HEK293 (cell line): Measurements from ENCODE around the gene NRSN2.
A peak's percentile ranks its signal among the peaks of the same experiment; 100 is the strongest.

Source experiments
- HIC1 ChIP-seq: fragments of 450-650 bp; formaldehyde crosslinking; IDR thresholded peaks from 2 replicates; pipeline ENCODE4 v1.5.1; 2016; ENCODE audit warnings: missing biosample characterization, missing genetic modification characterization
- HOXC10 ChIP-seq: sonication (generic); formaldehyde crosslinking; IDR thresholded peaks from 2 replicates; pipeline ENCODE4 v1.8.1; 2023; ENCODE audit warnings: mild to moderate bottlenecking, missing genetic modification reagents
- IKZF3 ChIP-seq: fragments of 450-650 bp; IDR thresholded peaks from 2 replicates; pipeline ENCODE4 v1.5.0; 2018; ENCODE audit warnings: missing biosample characterization, mild to moderate bottlenecking, missing genetic modification characterization, moderate library complexity
- KLF1 ChIP-seq: fragments of 450-650 bp; formaldehyde crosslinking; IDR thresholded peaks from 2 replicates; pipeline ENCODE4 v1.5.1; 2016; ENCODE audit warnings: missing biosample characterization, missing genetic modification characterization
- PRDM4 ChIP-seq: fragments of 450-650 bp; formaldehyde crosslinking; IDR thresholded peaks from 2 replicates; pipeline ENCODE4 v1.5.1; 2017; ENCODE audit warnings: missing biosample characterization, missing genetic modification characterization
- SP3 ChIP-seq: fragments of 450-650 bp; formaldehyde crosslinking; IDR thresholded peaks from 2 replicates; pipeline ENCODE4 v1.5.1; 2016; ENCODE audit warnings: missing biosample characterization, missing genetic modification characterization
- ZBTB10 ChIP-seq: fragments of 450-650 bp; formaldehyde crosslinking; IDR thresholded peaks from 2 replicates; pipeline ENCODE4 v1.5.1; 2016; ENCODE audit warnings: missing biosample characterization, missing genetic modification characterization
- ZBTB20 ChIP-seq: fragments of 450-650 bp; formaldehyde crosslinking; IDR thresholded peaks from 2 replicates; pipeline ENCODE4 v1.5.1; 2016; ENCODE audit warnings: missing biosample characterization, missing genetic modification characterization
- ZBTB21 ChIP-seq: fragments of 450-650 bp; formaldehyde crosslinking; IDR thresholded peaks from 2 replicates; pipeline ENCODE4 v1.5.1; 2017; ENCODE audit warnings: missing biosample characterization, missing genetic modification characterization
- ZEB2 ChIP-seq: fragments of 450-650 bp; formaldehyde crosslinking; IDR thresholded peaks from 2 replicates; pipeline ENCODE4 v1.5.1; 2016; ENCODE audit warnings: missing biosample characterization, missing genetic modification characterization
- ZFHX2 ChIP-seq: fragments of 450-650 bp; formaldehyde crosslinking; conservative IDR thresholded peaks from 2 replicates; pipeline ENCODE4 v1.5.1; 2016; ENCODE audit warnings: missing biosample characterization, missing genetic modification characterization
- ZNF133 ChIP-seq: fragments of 450-650 bp; formaldehyde crosslinking; IDR thresholded peaks from 2 replicates; pipeline ENCODE4 v1.5.1; 2016; ENCODE audit warnings: missing biosample characterization, missing genetic modification characterization
- ZNF146 ChIP-seq: fragments of 450-650 bp; formaldehyde crosslinking; IDR thresholded peaks from 2 replicates; pipeline ENCODE4 v1.5.1; 2016; ENCODE audit warnings: missing biosample characterization, missing genetic modification characterization
- ZNF169 ChIP-seq: fragments of 450-650 bp; formaldehyde crosslinking; IDR thresholded peaks from 2 replicates; pipeline ENCODE4 v1.5.1; 2016; ENCODE audit warnings: missing biosample characterization, missing genetic modification characterization
- ZNF221 ChIP-seq: fragments of 450-650 bp; formaldehyde crosslinking; IDR thresholded peaks from 2 replicates; pipeline ENCODE4 v1.5.1; 2017; ENCODE audit warnings: missing biosample characterization, missing genetic modification characterization, borderline replicate concordance
- ZNF280C ChIP-seq: fragments of 450-650 bp; formaldehyde crosslinking; IDR thresholded peaks from 2 replicates; pipeline ENCODE4 v1.5.1; 2016; ENCODE audit warnings: missing biosample characterization, missing genetic modification characterization
- ZNF324 ChIP-seq: fragments of 450-650 bp; formaldehyde crosslinking; IDR thresholded peaks from 2 replicates; pipeline ENCODE4 v1.5.1; 2016; ENCODE audit warnings: missing biosample characterization, missing genetic modification characterization
- ZNF391 ChIP-seq: fragments of 450-650 bp; formaldehyde crosslinking; IDR thresholded peaks from 2 replicates; pipeline ENCODE4 v1.5.1; 2016; ENCODE audit warnings: low read depth, missing biosample characterization, missing genetic modification characterization, borderline replicate concordance
- ZNF394 ChIP-seq: fragments of 450-650 bp; formaldehyde crosslinking; IDR thresholded peaks from 2 replicates; pipeline ENCODE4 v1.5.1; 2016; ENCODE audit warnings: missing biosample characterization, missing genetic modification characterization, mild to moderate bottlenecking, moderate library complexity, borderline replicate concordance
- ZNF398 ChIP-seq: fragments of 450-650 bp; formaldehyde crosslinking; IDR thresholded peaks from 2 replicates; pipeline ENCODE4 v1.5.1; 2017; ENCODE audit warnings: missing biosample characterization, missing genetic modification characterization
- ZNF404 ChIP-seq: fragments of 450-650 bp; formaldehyde crosslinking; IDR thresholded peaks from 2 replicates; pipeline ENCODE4 v1.5.1; 2017; ENCODE audit warnings: missing biosample characterization, missing genetic modification characterization
- ZNF416 ChIP-seq: fragments of 450-650 bp; formaldehyde crosslinking; IDR thresholded peaks from 2 replicates; pipeline ENCODE4 v1.5.1; 2016; ENCODE audit warnings: missing biosample characterization, missing genetic modification characterization
- ZNF544 ChIP-seq: fragments of 450-650 bp; formaldehyde crosslinking; IDR thresholded peaks from 2 replicates; pipeline ENCODE4 v1.5.0; 2017; ENCODE audit warnings: missing biosample characterization, missing genetic modification characterization
- ZNF558 ChIP-seq: fragments of 450-650 bp; formaldehyde crosslinking; IDR thresholded peaks from 2 replicates; pipeline ENCODE4 v1.5.1; 2016; ENCODE audit warnings: missing biosample characterization, missing genetic modification characterization
- ZNF629 ChIP-seq: fragments of 450-650 bp; formaldehyde crosslinking; IDR thresholded peaks from 2 replicates; pipeline ENCODE4 v1.5.1; 2017; ENCODE audit warnings: missing biosample characterization, missing genetic modification characterization
- ZNF645 ChIP-seq: fragments of 450-650 bp; formaldehyde crosslinking; IDR thresholded peaks from 2 replicates; pipeline ENCODE4; 2016; ENCODE audit warnings: missing biosample characterization, missing genetic modification characterization
- ZNF747 ChIP-seq: fragments of 450-650 bp; formaldehyde crosslinking; IDR thresholded peaks from 2 replicates; pipeline ENCODE4 v1.5.1; 2016; ENCODE audit warnings: missing biosample characterization, missing genetic modification characterization
- ZNF776 ChIP-seq: fragments of 450-650 bp; formaldehyde crosslinking; IDR thresholded peaks from 2 replicates; pipeline ENCODE4 v1.5.0; 2017; ENCODE audit warnings: missing biosample characterization, missing genetic modification characterization, borderline replicate concordance

The NRSN2 gene

GRCh38 chr20:373171-373890, 26.4 kb downstream of the NRSN2 start (continued):
- no peak for TF ChIP-seq HIC1
- TF ChIP-seq ZNF169 = no peak
- TF ChIP-seq ZNF558 = no peak
- TF ChIP-seq ZNF133 = no peak
- TF ChIP-seq SP3 = peak; percentile 59
- peak; percentile 43 for TF ChIP-seq ZFHX2
- peak; percentile 98 for TF ChIP-seq ZBTB21 (tag by site-specific recombination)
- TF ChIP-seq ZNF629 = peak; percentile 95
- no peak for TF ChIP-seq ZNF280C (tag by site-specific recombination)
- TF ChIP-seq KLF1 (tag by site-specific recombination) = peak; percentile 65; the same call in 1 of the 2 replicates
- TF ChIP-seq PRDM4 = no peak
- TF ChIP-seq ZNF146 (tag by site-specific recombination) = no peak
- TF ChIP-seq ZNF221 (tag by site-specific recombination) = no peak
- TF ChIP-seq ZEB2 (tag by site-specific recombination) = peak; percentile 65
- 0 out of 2 replicates have a peak, but pooled peaks have one; percentile 14 for TF ChIP-seq ZNF398
- TF ChIP-seq ZNF416 (tag by site-specific recombination) = no peak
- TF ChIP-seq ZNF544 (tag by site-specific recombination) = no peak
- TF ChIP-seq ZBTB10 (tag by site-specific recombination) = peak; percentile 80; the same call in 1 of the 2 replicates
- peak; percentile 78; the same call in 1 of the 2 replicates for TF ChIP-seq IKZF3 (tag by site-specific recombination)
- no peak for TF ChIP-seq ZNF404 (tag by site-specific recombination)
- TF ChIP-seq HOXC10 (CRISPR knock-in tag) = no peak
- TF ChIP-seq ZNF645 = no peak
- TF ChIP-seq ZNF394 (tag by site-specific recombination) = peak; percentile 38; the same call in 1 of the 2 replicates
- no peak for TF ChIP-seq ZNF324 (tag by site-specific recombination)
- no peak for TF ChIP-seq ZNF391 (tag by site-specific recombination)
- TF ChIP-seq ZNF747 (tag by site-specific recombination) = no peak
- no peak for TF ChIP-seq ZBTB20
- TF ChIP-seq ZNF776 (tag by site-specific recombination) = no peak
